Naive thymus-derived CD8-positive, alpha-beta T cell (primary cell): ENCODE data around the gene BZW2. TPM values are rescaled to one million over a fixed set of nuclear protein-coding genes. Genes with fewer than 3 reads are reported as not detected.

Source experiments
- ATAC-seq, 2 donors: fragments of 150-1000 bp; cut with Tn5 transposase in 1 of 2; sonication (Bioruptor Pico), chemical (Tn5 transposase) in 1 of 2; 1 replicate in 1 of 2; 2 replicates in 1 of 2; pipeline ENCODE4 v1.10.0; 2021; ENCODE audit warnings: mild to moderate bottlenecking in 2 of 2, moderate library complexity in 2 of 2
- POLR2A ChIA-PET: fragments of 350-600 bp; sonication (Branson Sonifier 250); formaldehyde crosslinking; loops from one replicate; lab custom pipeline; 2021; ENCODE audit warnings: antibody characterized with exemption; lab: Charles Lee
- DNase-seq, 10 donors: peaks; one replicate each; pipeline versions ENCODE4 v3.0.0 to v3.0.0-alpha.2; 2020 to 2022
- H3K27ac Mint-ChIP-seq, 10 donors: one replicate each; pipeline ENCODE4 v1.8.0; 2020 to 2022; ENCODE audit warnings: mild to moderate bottlenecking in 10 of 10, mixed read lengths in 10 of 10, moderate library complexity in 4 of 10, inconsistent platforms in 1 of 10
- H3K27me3 Mint-ChIP-seq, 5 donors: one replicate each; pipeline ENCODE4 v1.8.0; 2021 to 2022; ENCODE audit warnings: mixed read lengths in 5 of 5
- H3K36me3 Mint-ChIP-seq, 3 donors: one replicate each; pipeline ENCODE4 v1.8.0; 2020 to 2022; ENCODE audit warnings: mixed read lengths in 3 of 3, mild to moderate bottlenecking in 2 of 3, inconsistent platforms in 1 of 3
- H3K4me1 Mint-ChIP-seq, 4 donors: one replicate each; pipeline ENCODE4 v1.8.0; 2021 to 2022; ENCODE audit warnings: mixed read lengths in 4 of 4
- H3K4me3 Mint-ChIP-seq, 10 donors: one replicate each; pipeline ENCODE4 v1.8.0; 2020 to 2022; ENCODE audit warnings: mild to moderate bottlenecking in 10 of 10, mixed read lengths in 10 of 10, moderate library complexity in 6 of 10, inconsistent platforms in 1 of 10
- H3K9me3 Mint-ChIP-seq, 9 donors: one replicate each; pipeline ENCODE4 v1.8.0; 2020 to 2022; ENCODE audit warnings: mixed read lengths in 9 of 9, mild to moderate bottlenecking in 3 of 9, inconsistent platforms in 1 of 9, moderate library complexity in 1 of 9
- polyA plus RNA-seq, 3 donors: library from polyadenylated mRNA; unstranded; fragments of 300-500 nt; fragmentation: Illumina TruSeq; gene quantifications; one replicate each; pipeline ENCODE4 v1.2.3, GENCODE V29; 2021
- total RNA-seq, 8 experiments: library from RNA in 2 of 8; stranded (reverse) in 2 of 8; gene quantifications; one replicate each; pipeline ENCODE4 v1.2.3 and lab custom pipeline; 2021 to 2026

Gene BZW2
- total and polyA plus RNA-seq, 5 experiments from 2014 or later = 33.4 to 83.4 (median 76.9) TPM

- Mint-ChIP-seq H3K9me3 (peaks cover 0 to 3% (median 0%) of the 10 kb centered on the region in 9 donors), H3K27me3 (peaks cover 10 to 33% (median 21%) of the 10 kb centered on the region in 5 donors), H3K36me3 (peaks cover 0 to 3% (median 0%) of the 10 kb centered on the region in 3 donors), H3K4me1 (peaks cover 6 to 44% (median 12%) of the 10 kb centered on the region in 4 donors), H3K4me3 (peak overlapping the region; percentile 73 to 93 (median 86)), H3K27ac (peak overlapping the region in 4 of 10 donors; percentile 9 to 89 (median 52))
- POLR2A ChIA-PET = no interaction called here
- ATAC-seq = peak; percentile 36 to 38
- peak in 2 of 10 donors; percentile 5 to 6 for DNase-seq
Measured at GRCh38 chr7:16753932-16754855, 108.2 kb downstream of the BZW2 start.

GRCh38 chr7:16754856-16755317 is 108.9 kb downstream of the BZW2 start:
- DNase-seq (no peak), ATAC-seq (no peak)
- Mint-ChIP-seq H3K27ac (peak overlapping the region in 3 of 10 donors; percentile 44 to 89 (median 59)), H3K4me3 (peak overlapping the region; percentile 73 to 93 (median 86)), H3K36me3 (peaks cover 0 to 3% (median 0%) of the 10 kb centered on the region in 3 donors), H3K27me3 (peaks cover 10 to 33% (median 21%) of the 10 kb centered on the region in 5 donors), H3K4me1 (peaks cover 6 to 48% (median 13%) of the 10 kb centered on the region in 4 donors), H3K9me3 (peaks cover 0 to 5% (median 0%) of the 10 kb centered on the region in 9 donors)
- POLR2A ChIA-PET = no interaction called here

GRCh38 chr7:16755397-16755796 is 109.4 kb downstream of the BZW2 start:
- POLR2A ChIA-PET = no interaction called here
- Mint-ChIP-seq H3K27me3 (peaks cover 10 to 33% (median 25%) of the 10 kb centered on the region in 5 donors), H3K4me3 (peak overlapping the region in 8 of 10 donors; percentile 20 to 93 (median 84)), H3K4me1 (peaks cover 9 to 53% (median 13%) of the 10 kb centered on the region in 4 donors), H3K9me3 (peaks cover 0 to 5% (median 0%) of the 10 kb centered on the region in 9 donors), H3K27ac (peak overlapping the region in 1 of 10 donors; percentile 59), H3K36me3 (peaks cover 0 to 3% (median 0%) of the 10 kb centered on the region in 3 donors)
- DNase-seq (no peak), ATAC-seq (no peak)

Other genes starting within 250 kb of the BZW2 start
- gene CRPPA, start 224.6 kb upstream of the BZW2 start, total RNA-seq = 1 to 10 TPM; 1.6 to 1.8 TPM
- gene CRPPA, start 224.6 kb upstream of the BZW2 start, polyA plus RNA-seq = under 1 TPM; 0.10 to 0.94 (median 0.69) TPM
- gene SOSTDC1, start 180.4 kb upstream of the BZW2 start, total RNA-seq = not detected
- gene SOSTDC1, start 180.4 kb upstream of the BZW2 start, polyA plus RNA-seq = not detected
- not detected for gene LRRC72, start 119.4 kb upstream of the BZW2 start, total RNA-seq
- not detected for gene LRRC72, start 119.4 kb upstream of the BZW2 start, polyA plus RNA-seq
- gene ANKMY2, start 427 bp upstream of the BZW2 start, total RNA-seq = 10 to 100 TPM; 12.3 to 13.6 TPM
- 10 to 100 TPM; 11.9 to 14.7 (median 13.6) TPM for gene ANKMY2, start 427 bp upstream of the BZW2 start, polyA plus RNA-seq
- gene TSPAN13, start 107.6 kb downstream of the BZW2 start, total RNA-seq = 1 to 10 TPM; 1.2 to 1.4 TPM
- under 1 TPM in 2 of 3 donors, not detected in 1; 0.12 to 0.19 TPM for gene TSPAN13, start 107.6 kb downstream of the BZW2 start, polyA plus RNA-seq
- gene AGR2, start 158.8 kb downstream of the BZW2 start, total RNA-seq = not detected
- gene AGR2, start 158.8 kb downstream of the BZW2 start, polyA plus RNA-seq = not detected
- not detected for gene AGR3, start 235.8 kb downstream of the BZW2 start, total RNA-seq
- gene AGR3, start 235.8 kb downstream of the BZW2 start, polyA plus RNA-seq = not detected